ENCODE measurements around the gene ST6GAL1. TPM values are rescaled to one million over a fixed set of nuclear protein-coding genes. Genes with fewer than 3 reads are reported as not detected.
"Not testable (repeated sequence)": the region's sequence is repeated elsewhere in the genome, so short reads cannot be mapped to it uniquely, and the experiment has no call there.

The ST6GAL1 gene
- polyA plus RNA-seq, 12 donors = 11.4 to 35.3 (median 17.6) TPM; not detected in 1

- DNase-seq = no peak
Measured at GRCh38 chr3:187019542-187020072, 89.3 kb downstream of the ST6GAL1 start.

- no peak for DNase-seq
Measured at GRCh38 chr3:187020376-187020775, 90.0 kb downstream of the ST6GAL1 start.

- no peak for DNase-seq
Measured at GRCh38 chr3:187021748-187022402, 91.5 kb downstream of the ST6GAL1 start.

GRCh38 chr3:187022403-187023029 lies 92.2 kb downstream of the ST6GAL1 start:
- no peak for DNase-seq

GRCh38 chr3:187023340-187023739 lies 93.0 kb downstream of the ST6GAL1 start:
- DNase-seq = not testable (repeated sequence)

GRCh38 chr3:187024536-187025226 lies 94.4 kb downstream of the ST6GAL1 start:
- no peak for DNase-seq

GRCh38 chr3:187025254-187025655 lies 94.9 kb downstream of the ST6GAL1 start:
- DNase-seq = no peak

- DNase-seq = no peak
Measured at GRCh38 chr3:187025656-187026316, 95.5 kb downstream of the ST6GAL1 start.

GRCh38 chr3:187026317-187026670 lies 96.0 kb downstream of the ST6GAL1 start:
- DNase-seq = no peak

GRCh38 chr3:187027531-187028278 lies 97.4 kb downstream of the ST6GAL1 start:
- no peak for DNase-seq

GRCh38 chr3:187031934-187032333 lies 101.6 kb downstream of the ST6GAL1 start:
- DNase-seq = no peak

GRCh38 chr3:187036394-187036793 lies 106.1 kb downstream of the ST6GAL1 start:
- no peak for DNase-seq

GRCh38 chr3:187039100-187039722 lies 108.9 kb downstream of the ST6GAL1 start:
- no peak for DNase-seq

- no peak for DNase-seq
Measured at GRCh38 chr3:187039723-187040414, 109.5 kb downstream of the ST6GAL1 start.

- no peak for DNase-seq
Measured at GRCh38 chr3:187040516-187041361, 110.4 kb downstream of the ST6GAL1 start.

- no peak for DNase-seq
Measured at GRCh38 chr3:187041362-187042307, 111.3 kb downstream of the ST6GAL1 start.

GRCh38 chr3:187042346-187042745 lies 112.0 kb downstream of the ST6GAL1 start:
- no peak for DNase-seq

GRCh38 chr3:187042874-187043458 lies 112.6 kb downstream of the ST6GAL1 start:
- DNase-seq = no peak

Data from muscle of arm (tissue), 12 donors.